ENCODE results near the gene MKLN1.

DNA sequence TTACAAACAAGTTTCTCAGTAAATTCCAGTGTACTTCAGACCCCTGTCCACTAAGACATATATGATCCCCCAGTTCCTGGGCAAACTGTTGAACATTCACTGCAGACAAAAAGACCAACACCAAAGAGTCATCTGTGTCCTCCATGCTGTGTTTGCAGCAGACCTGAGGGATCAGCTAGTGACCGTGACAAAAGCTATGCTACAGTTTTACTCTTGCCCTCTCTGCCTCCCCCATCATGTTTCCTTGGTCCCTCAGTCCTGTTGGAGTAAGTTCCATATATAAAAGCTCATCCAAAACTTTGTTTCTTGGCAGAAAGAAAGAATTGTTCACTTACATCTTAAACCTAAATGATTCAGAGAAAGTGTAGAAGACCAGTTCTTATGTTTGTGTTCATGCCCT lies 172.7 kb downstream of the MKLN1 start:
- TF ChIP-seq POLR2AphosphoS5 (IDR thresholded peaks at IDR 0.05; ENCODE audit: low read depth, low read length) = no peak
- TF ChIP-seq, protein P1, sequence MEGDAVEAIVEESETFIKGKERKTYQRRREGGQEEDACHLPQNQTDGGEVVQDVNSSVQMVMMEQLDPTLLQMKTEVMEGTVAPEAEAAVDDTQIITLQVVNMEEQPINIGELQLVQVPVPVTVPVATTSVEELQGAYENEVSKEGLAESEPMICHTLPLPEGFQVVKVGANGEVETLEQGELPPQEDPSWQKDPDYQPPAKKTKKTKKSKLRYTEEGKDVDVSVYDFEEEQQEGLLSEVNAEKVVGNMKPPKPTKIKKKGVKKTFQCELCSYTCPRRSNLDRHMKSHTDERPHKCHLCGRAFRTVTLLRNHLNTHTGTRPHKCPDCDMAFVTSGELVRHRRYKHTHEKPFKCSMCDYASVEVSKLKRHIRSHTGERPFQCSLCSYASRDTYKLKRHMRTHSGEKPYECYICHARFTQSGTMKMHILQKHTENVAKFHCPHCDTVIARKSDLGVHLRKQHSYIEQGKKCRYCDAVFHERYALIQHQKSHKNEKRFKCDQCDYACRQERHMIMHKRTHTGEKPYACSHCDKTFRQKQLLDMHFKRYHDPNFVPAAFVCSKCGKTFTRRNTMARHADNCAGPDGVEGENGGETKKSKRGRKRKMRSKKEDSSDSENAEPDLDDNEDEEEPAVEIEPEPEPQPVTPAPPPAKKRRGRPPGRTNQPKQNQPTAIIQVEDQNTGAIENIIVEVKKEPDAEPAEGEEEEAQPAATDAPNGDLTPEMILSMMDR (IDR thresholded peaks at IDR 0.05 in 2 of 3, conservative IDR thresholded peaks at IDR 0.05 in 1 of 3; ENCODE audit: borderline replicate concordance in 1 of 3, insufficient read depth in 1 of 3, low read depth in 2 of 3, low read length in 2 of 3) = no peak

All from HCT116 (cell line).